Islet precursor cell (in vitro differentiated cells): ENCODE data around the gene DISC1.

Experiments used
- DNase-seq: peaks from one replicate; pipeline ENCODE4 v3.0.0-alpha.2; 2018

The DISC1 gene

DNA sequence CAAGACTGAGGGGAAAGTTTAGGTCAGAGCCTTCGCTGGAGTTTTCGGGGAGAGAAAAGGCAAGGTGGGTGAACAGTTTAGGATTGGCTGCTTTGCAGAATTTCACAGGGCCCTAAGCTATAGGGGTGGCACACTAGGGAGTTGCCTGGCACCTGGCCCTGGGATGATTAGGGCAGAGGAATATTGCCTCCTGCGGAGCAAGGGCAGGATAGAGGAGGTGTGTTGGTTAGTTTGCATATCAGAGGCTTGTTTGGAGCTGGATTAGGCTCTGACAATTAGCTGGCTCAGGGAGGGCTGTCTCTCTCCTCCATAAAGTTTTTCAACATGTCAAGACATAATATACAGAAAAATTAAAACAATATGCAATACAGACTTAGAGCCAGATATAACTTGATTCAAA is 436.4 kb downstream of the DISC1 start:
- DNase-seq, result no peak

- DNase-seq, result no peak
Measured at GRCh38 chr1:232066521-232066920, 439.9 kb downstream of the DISC1 start.

- DNase-seq, result no peak
Measured at GRCh38 chr1:232074265-232074664, 447.7 kb downstream of the DISC1 start.

DNA sequence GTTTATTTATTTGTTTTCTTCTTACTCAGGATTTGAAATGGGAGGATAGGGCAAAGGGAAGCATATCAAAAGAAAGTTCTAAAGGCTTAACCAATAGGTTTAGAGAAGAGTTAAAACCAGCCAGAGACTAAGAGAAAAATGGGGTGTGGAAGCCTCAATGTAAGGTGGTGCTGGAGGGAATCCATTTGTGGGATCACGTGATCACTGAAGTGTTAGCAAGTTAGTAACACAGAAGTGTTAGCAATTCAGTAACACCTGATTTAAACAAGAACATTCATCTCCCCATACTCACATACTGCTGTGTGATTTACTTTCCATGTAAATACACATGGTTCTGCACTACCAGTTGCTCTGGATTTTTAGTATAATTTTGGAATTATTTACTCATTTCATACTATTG is 451.2 kb downstream of the DISC1 start:
- DNase-seq, result no peak

- peak; percentile 78 for DNase-seq
Measured at GRCh38 chr1:232084584-232085223, 458.1 kb downstream of the DISC1 start.

DNA sequence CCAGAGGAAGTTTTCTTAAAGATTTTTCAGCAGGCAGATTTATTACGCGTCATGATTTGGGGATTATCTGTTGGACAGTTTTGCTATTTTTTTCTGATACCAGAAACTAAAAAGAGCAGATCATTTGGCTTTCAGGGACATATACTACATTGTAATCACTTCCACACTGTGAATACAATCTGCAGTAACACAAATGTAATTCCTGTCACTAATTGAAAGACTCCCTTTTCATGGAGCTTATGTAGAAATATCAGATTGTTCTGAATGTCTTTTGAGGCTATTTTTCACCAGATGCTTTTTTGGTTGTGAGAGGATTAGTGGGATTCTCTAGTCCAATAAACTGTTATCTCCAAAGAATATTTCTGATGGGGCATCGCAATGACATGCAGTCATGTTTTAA is 464.2 kb downstream of the DISC1 start:
- DNase-seq, result no peak
